GM12878 (cell line): ENCODE results near the gene TNRC18. TPM values are rescaled to one million over a fixed set of nuclear protein-coding genes. Genes with fewer than 3 reads are reported as not detected.
A peak's percentile ranks its signal among the peaks of the same experiment; 100 is the strongest.

Experiments used
- ATAC-seq: fragments of 200-7000 bp; cut with Tn5 transposase; 3 replicates; pipeline ENCODE4 v1.9.1; 2020; ENCODE audit warnings: mild to moderate bottlenecking, moderate library complexity
- Bru-seq: library from RNA; stranded (reverse); fragments of 400-500 nt; gene quantifications from one replicate; lab custom pipeline; 2021; lab: Mats Ljungman, UMichigan
- BruChase-seq, 2 experiments: library from RNA; stranded (reverse); fragments of 400-500 nt; gene quantifications; one replicate each; lab custom pipeline; 2021; lab: Mats Ljungman, UMichigan
- BruUV-seq: library from RNA; stranded (reverse); fragments of 400-500 nt; replicated peaks from 2 replicates; lab custom pipeline; 2021; lab: Mats Ljungman, UMichigan
- CTCF ChIA-PET: fragments of 300-600 bp; sonication (Branson Sonifier 250); formaldehyde crosslinking; extraction: SDS; loops from one replicate; lab custom pipeline; 2021; ENCODE audit warnings: inconsistent platforms; lab: Yijun Ruan, JAX
- POLR2A ChIA-PET: fragments of 350-600 bp; formaldehyde crosslinking; extraction: SDS; loops from one replicate; lab custom pipeline; 2021; ENCODE audit warnings: inconsistent platforms; lab: Charles Lee
- RAD21 ChIA-PET: fragments of 300-600 bp; sonication (Branson Sonifier 250); formaldehyde crosslinking; loops from one replicate; lab custom pipeline; 2023; ENCODE audit warnings: antibody characterized with exemption; ENCODE audit not compliant: unreplicated experiment; lab: Charles Lee
- SMC1A ChIA-PET: fragments of 300-600 bp; sonication (Branson Sonifier 250); formaldehyde crosslinking; loops from one replicate; lab custom pipeline; 2023; ENCODE audit not compliant: unreplicated experiment, uncharacterized antibody; lab: Charles Lee
- DNase-seq: peaks from one replicate; pipeline ENCODE4 v3.0.0-alpha.2; 2011; ENCODE audit warnings: low read depth, low spot score
- FAIRE-seq: peaks from 3 replicates; lab custom pipeline; 2011; peaks lifted over from hg19 to GRCh38; lab: Jason Lieb, UNC
- H2AFZ ChIP-seq: 2 replicates; pipeline ENCODE4 v1.6.0; 2011; ENCODE audit warnings: low read depth, low read length, control low read depth; ENCODE audit not compliant: control insufficient read depth
- H3K27ac ChIP-seq: 2 replicates; pipeline ENCODE4 v1.5.1; 2011; ENCODE audit warnings: control low read depth; ENCODE audit not compliant: control insufficient read depth, insufficient read depth
- H3K27me3 ChIP-seq, 2 experiments: replicated peaks in 1 of 2; 2 replicates each; pipeline versions ENCODE4 v1.6.0 to v1.6.1; 2011; ENCODE audit warnings: low read length in 1 of 2; ENCODE audit not compliant: control insufficient read depth in 2 of 2, insufficient read depth in 2 of 2
- H3K36me3 ChIP-seq, 2 experiments: 2 replicates each; pipeline ENCODE4 v1.5.1; 2011; ENCODE audit warnings: low read length in 1 of 2; ENCODE audit not compliant: control insufficient read depth in 2 of 2, insufficient read depth in 2 of 2
- H3K4me1 ChIP-seq: 2 replicates; pipeline ENCODE4 v1.6.1; 2011; ENCODE audit warnings: mild to moderate bottlenecking, low read length, moderate library complexity, mixed read lengths; ENCODE audit not compliant: control insufficient read depth, insufficient read depth
- H3K4me2 ChIP-seq: 2 replicates; pipeline ENCODE4 v1.6.0; 2011; ENCODE audit warnings: control low read depth; ENCODE audit not compliant: control insufficient read depth, insufficient read depth
- H3K4me3 ChIP-seq: fragments of 200-600 bp; sonication (generic); 2 replicates; pipeline ENCODE4 v1.5.1; 2016
- H3K79me2 ChIP-seq: 2 replicates; pipeline ENCODE4 v1.6.0; 2011; ENCODE audit warnings: low read length; ENCODE audit not compliant: control insufficient read depth, insufficient read depth
- H3K9ac ChIP-seq: 2 replicates; pipeline ENCODE4 v1.8.0; 2011; ENCODE audit warnings: low read length, control low read depth, mixed read lengths; ENCODE audit not compliant: control insufficient read depth, insufficient read depth
- H3K9me3 ChIP-seq: replicated peaks from 3 replicates; pipeline ENCODE4 v1.5.1; 2011; ENCODE audit warnings: mild to moderate bottlenecking, low read length; ENCODE audit not compliant: control insufficient read depth, insufficient read depth
- H4K20me1 ChIP-seq: 2 replicates; pipeline ENCODE4 v1.6.0; 2011; ENCODE audit not compliant: control insufficient read depth, insufficient read depth
- BHLHE40 ChIP-seq, 2 experiments: fragments of 450-650 bp in 1 of 2; IDR thresholded peaks; 2 replicates each; pipeline ENCODE4 v1.6.1; 2011 to 2017; ENCODE audit warnings: low read depth in 2 of 2, borderline replicate concordance in 1 of 2, improper control_type of control experiment in 1 of 2, low read length in 1 of 2, mild to moderate bottlenecking in 1 of 2
- IRF5 ChIP-seq: fragments of 450-650 bp; IDR thresholded peaks from 2 replicates; pipeline ENCODE4 v1.6.1; 2017; ENCODE audit warnings: borderline replicate concordance
- MXI1 ChIP-seq: fragments of 150-350 bp; IDR thresholded peaks from 2 replicates; pipeline ENCODE4 v1.6.1; 2011; ENCODE audit warnings: low read depth, mild to moderate bottlenecking, inconsistent platforms, low read length, improper control_type of control experiment
- MYB ChIP-seq: fragments of 150-350 bp; IDR thresholded peaks from 2 replicates; pipeline ENCODE4 v1.6.1; 2014; ENCODE audit warnings: mild to moderate bottlenecking, low read depth, low read length, borderline replicate concordance
- NFIC ChIP-seq: IDR thresholded peaks from 2 replicates; pipeline ENCODE4 v1.6.1; 2012; ENCODE audit warnings: low read depth, mild to moderate bottlenecking, inconsistent platforms, low read length, moderate library complexity
- NR2C2 ChIP-seq: IDR thresholded peaks from 2 replicates; pipeline ENCODE4 v1.6.1; 2011; ENCODE audit warnings: borderline replicate concordance, low read depth; ENCODE audit not compliant: control insufficient read depth, insufficient read length
- POLR2AphosphoS5 ChIP-seq: IDR thresholded peaks from 2 replicates; pipeline ENCODE4 v1.6.1; 2011; ENCODE audit warnings: mild to moderate bottlenecking, low read length, inconsistent platforms
- STAT1 ChIP-seq: fragments of 450-650 bp; conservative IDR thresholded peaks from 2 replicates; pipeline ENCODE4 v1.6.1; 2014; ENCODE audit warnings: antibody characterized with exemption, mild to moderate bottlenecking
- SUZ12 ChIP-seq: fragments of 200-600 bp; sonication (generic); IDR thresholded peaks from one replicate; pipeline ENCODE4 v1.6.1; 2018; ENCODE audit warnings: antibody characterized with exemption, mild to moderate bottlenecking; ENCODE audit not compliant: unreplicated experiment
- ZBTB33 ChIP-seq: fragments of 450-650 bp; IDR thresholded peaks from 2 replicates; pipeline ENCODE4 v1.6.1; 2017; ENCODE audit warnings: mild to moderate bottlenecking
- ZSCAN29 ChIP-seq: fragments of 450-650 bp; IDR thresholded peaks from 2 replicates; pipeline ENCODE4 v1.6.1; 2017; ENCODE audit warnings: mild to moderate bottlenecking, moderate library complexity
- WGBS: methylation state at CpG from one replicate; pipeline ENCODE4 v1.1.6; 2016; ENCODE audit warnings: low lambda C conversion rate; ENCODE audit not compliant: insufficient replicate concordance, insufficient coverage; ENCODE audit errors: missing lambda C conversion rate; 5-methylcytosine and 5-hydroxymethylcytosine counted together
- in situ Hi-C: fragments of 300-500 bp; cut with MboI; formaldehyde crosslinking; loops from 9 replicates; pipeline ENCODE4 v1.14.3; 2018; ENCODE audit warnings: mixed read lengths
- intact Hi-C: fragments of 100-400 bp; cut with micrococcal nuclease; formaldehyde crosslinking; loops from one replicate; pipeline ENCODE4 v1.14.2; 2022; ENCODE audit not compliant: unreplicated experiment
- long read RNA-seq, 2 experiments: library from polyadenylated mRNA; unstranded; transcript quantifications; one replicate each; pipeline ENCODE4 v2.0.0, GENCODE V29; 2019 to 2020
- polyA minus RNA-seq, 3 experiments: library from RNA; depleted of rRNA, polyadenylated mRNA; stranded (reverse); fragments of >200 nt; gene quantifications; 2 replicates each; pipeline ENCODE4 v1.2.3, GENCODE V29; 2011
- polyA plus RNA-seq, 11 experiments: library from polyadenylated mRNA; depleted of rRNA in 4 of 11; unstranded in 6 of 11; stranded (reverse) in 5 of 11; fragments of >200 nt; fragmentation: Nextera tagmentation in 4 of 11; fragmentation: Illumina TruSeq in 1 of 11; extraction: Ambion mirVana in 4 of 11; extraction: Trizol in 1 of 11; gene quantifications; 1 replicate in 1 of 11; 2 replicates in 10 of 11; pipeline versions ENCODE4 v1.2.1 to v1.2.3, GENCODE V29; 2011 to 2016; ENCODE audit warnings: inconsistent platforms in 2 of 11, missing spikeins in 2 of 11, low read depth in 1 of 11
- total RNA-seq, 4 experiments: library from RNA; depleted of rRNA in 3 of 4; stranded (reverse); fragments of >200 nt in 3 of 4; fragmentation: Illumina TruSeq in 1 of 4; extraction: Trizol in 1 of 4; gene quantifications; 2 replicates each; pipeline versions ENCODE4 v1.2.1 to v1.2.3, GENCODE V29; 2013 to 2021

Gene TNRC18, protein sequence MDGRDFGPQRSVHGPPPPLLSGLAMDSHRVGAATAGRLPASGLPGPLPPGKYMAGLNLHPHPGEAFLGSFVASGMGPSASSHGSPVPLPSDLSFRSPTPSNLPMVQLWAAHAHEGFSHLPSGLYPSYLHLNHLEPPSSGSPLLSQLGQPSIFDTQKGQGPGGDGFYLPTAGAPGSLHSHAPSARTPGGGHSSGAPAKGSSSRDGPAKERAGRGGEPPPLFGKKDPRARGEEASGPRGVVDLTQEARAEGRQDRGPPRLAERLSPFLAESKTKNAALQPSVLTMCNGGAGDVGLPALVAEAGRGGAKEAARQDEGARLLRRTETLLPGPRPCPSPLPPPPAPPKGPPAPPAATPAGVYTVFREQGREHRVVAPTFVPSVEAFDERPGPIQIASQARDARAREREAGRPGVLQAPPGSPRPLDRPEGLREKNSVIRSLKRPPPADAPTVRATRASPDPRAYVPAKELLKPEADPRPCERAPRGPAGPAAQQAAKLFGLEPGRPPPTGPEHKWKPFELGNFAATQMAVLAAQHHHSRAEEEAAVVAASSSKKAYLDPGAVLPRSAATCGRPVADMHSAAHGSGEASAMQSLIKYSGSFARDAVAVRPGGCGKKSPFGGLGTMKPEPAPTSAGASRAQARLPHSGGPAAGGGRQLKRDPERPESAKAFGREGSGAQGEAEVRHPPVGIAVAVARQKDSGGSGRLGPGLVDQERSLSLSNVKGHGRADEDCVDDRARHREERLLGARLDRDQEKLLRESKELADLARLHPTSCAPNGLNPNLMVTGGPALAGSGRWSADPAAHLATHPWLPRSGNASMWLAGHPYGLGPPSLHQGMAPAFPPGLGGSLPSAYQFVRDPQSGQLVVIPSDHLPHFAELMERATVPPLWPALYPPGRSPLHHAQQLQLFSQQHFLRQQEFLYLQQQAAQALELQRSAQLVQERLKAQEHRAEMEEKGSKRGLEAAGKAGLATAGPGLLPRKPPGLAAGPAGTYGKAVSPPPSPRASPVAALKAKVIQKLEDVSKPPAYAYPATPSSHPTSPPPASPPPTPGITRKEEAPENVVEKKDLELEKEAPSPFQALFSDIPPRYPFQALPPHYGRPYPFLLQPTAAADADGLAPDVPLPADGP (N-terminal part only)
- total RNA-seq (2013; cell fraction: nucleolus; rRNA removed), result 38.2 and 49.8 TPM in 2 replicates
- 6.5 and 6.8 TPM in 2 replicates for total RNA-seq (2014; rRNA removed)
- total RNA-seq (2014; rRNA removed; fragmentation: Illumina TruSeq; extraction: Trizol), result 10.6 and 11.5 TPM in 2 replicates
- total RNA-seq (2021), result 31.3 and 31.7 TPM in 2 replicates
- 7.4 TPM for polyA plus RNA-seq (2011; ENCODE audit: low read depth)
- 3.9 and 4.0 TPM in 2 replicates for polyA plus RNA-seq (2011; rRNA removed)
- polyA plus RNA-seq (2011; cell fraction: cytosol; rRNA removed), result 5.7 and 7.9 TPM in 2 replicates
- 13.3 and 22.8 TPM in 2 replicates for polyA plus RNA-seq (2011; cell fraction: nucleus; rRNA removed)
- polyA plus RNA-seq (2012), result 13.4 and 15.7 TPM in 2 replicates
- 10.3 and 18.2 TPM in 2 replicates for polyA plus RNA-seq (2014; fragmentation: Illumina TruSeq; extraction: Trizol)
- under 1 TPM; 0.02 to 0.10 TPM for polyA plus RNA-seq (2014; fragmentation: Nextera tagmentation; extraction: Ambion mirVana)
- polyA plus RNA-seq (2014; rRNA removed), result 13.7 and 17.2 TPM in 2 replicates
- 1 to 10 TPM; 1.0 to 1.2 TPM for polyA plus RNA-seq (2016; fragmentation: Nextera tagmentation; extraction: Ambion mirVana)
- polyA minus RNA-seq (2011; rRNA and poly(A)+ RNA removed), result 10.2 and 17.6 TPM in 2 replicates
- 12.0 and 17.7 TPM in 2 replicates for polyA minus RNA-seq (2011; cell fraction: cytosol; rRNA and poly(A)+ RNA removed)
- polyA minus RNA-seq (2011; cell fraction: nucleus; rRNA and poly(A)+ RNA removed), result 10.3 and 17.7 TPM in 2 replicates
- percentile 56 among the genes with signal in this experiment for Bru-seq, nascent RNA
- BruChase-seq, experiment 1, labeled RNA remaining after a 6-hour chase, result percentile 67 among the genes with signal in this experiment
- BruChase-seq, experiment 2, labeled RNA remaining after a 2-hour chase, result percentile 63 among the genes with signal in this experiment
- long read RNA-seq, experiment 1, result 0 reads
- long read RNA-seq, experiment 2, partial matches to known transcripts, result 0 of 1 reads
- long read RNA-seq, experiment 2, other reads (novel, unspliced or antisense), result 1 of 1 reads

GRCh38 chr7:5423306-5423975, at the start of gene TNRC18:
TSS of gene TNRC18 (minus strand) at chr7:5423834. CDS start at chr7:5421246, 2,588 bp downstream.
- POLR2A ChIA-PET, result interaction anchor here (0.7 to 2.8 kb wide), 10 partner anchors 12 to 271 kb away, joined by 3 to 19 read pairs (median 4); no protein-coding TSS in a partner anchor
- H4K20me1 ChIP-seq, result no peaks in the 10 kb centered on the region
- in situ Hi-C loops, result no loop called here
- SMC1A ChIA-PET, result interaction anchor here (1.4 kb wide), 1 partner anchor 23 kb away, joined by 4 read pairs; no protein-coding TSS in a partner anchor
- 2% methylated on average over 33 of the region's 67 CpGs for WGBS
- no peaks in the 10 kb centered on the region for H3K9me3 ChIP-seq
- H2AFZ ChIP-seq, result no peak within 1 kb of the TSS
- CTCF ChIA-PET, result interaction anchor here (0.6 to 1.9 kb wide), 4 partner anchors 13 to 58 kb away, joined by 5 to 14 read pairs (median 8); no protein-coding TSS in a partner anchor
- H3K27me3 ChIP-seq, result peaks cover 33 to 63% of the 10 kb centered on the region in 2 experiments
- H3K27ac ChIP-seq, result no peak within 1 kb of the TSS
- H3K4me1 ChIP-seq, result peaks cover 10% of the 10 kb centered on the region
- ATAC-seq (0 out of 3 replicates have a peak, but pooled peaks have one; percentile 4), FAIRE-seq (no peak), DNase-seq (no peak)
- intact Hi-C loops, result no loop called here
- H3K36me3 ChIP-seq, result no peaks in the 10 kb centered on the region
- H3K79me2 ChIP-seq, result no peaks in the 10 kb centered on the region
- BruUV-seq, result no TSS peak
- H3K9ac ChIP-seq, result no peak within 1 kb of the TSS
- peak within 1 kb of the TSS; percentile 67 for H3K4me3 ChIP-seq
- RAD21 ChIA-PET, result interaction anchor here (1.8 to 1.9 kb wide), 2 partner anchors 183 to 233 kb away, joined by 4 to 6 read pairs; partner anchors contain the start of gene WIPI2
- peak within 1 kb of the TSS; percentile 71 for H3K4me2 ChIP-seq
- TF ChIP-seq NR2C2 (no peak), POLR2AphosphoS5 (no peak), ZSCAN29 (no peak), MYB (no peak), ZBTB33 (no peak), IRF5 (no peak), MXI1 (no peak), BHLHE40 (IDR thresholded peaks at IDR 0.05; ENCODE audit: borderline replicate concordance in 1 of 2, low read depth in 2 of 2, low read length in 1 of 2) (no peak), SUZ12 (peak; percentile 72), STAT1 (no peak), NFIC (no peak)
